K562 (cell line): ENCODE measurements around the gene PRM1. TPM values are rescaled to one million over a fixed set of nuclear protein-coding genes. Genes with fewer than 3 reads are reported as not detected.
A peak's percentile ranks its signal among the peaks of the same experiment; 100 is the strongest.

Source experiments
- BHLHE40 ChIP-seq: IDR thresholded peaks from 2 replicates; pipeline ENCODE4 v1.6.1; 2011; ENCODE audit warnings: low read length, improper control_type of control experiment
- DIDO1 ChIP-seq: fragments of 450-650 bp; IDR thresholded peaks from 2 replicates; pipeline ENCODE4 v1.6.1; 2016; ENCODE audit warnings: low read depth, missing biosample characterization, missing genetic modification characterization
- ETV5 ChIP-seq: sonication (generic); formaldehyde crosslinking; IDR thresholded peaks from 2 replicates; pipeline ENCODE4 v1.4.0; 2020; ENCODE audit warnings: low read depth, mild to moderate bottlenecking, missing genetic modification reagents
- FOXK2 ChIP-seq, 2 experiments: fragments of 450-650 bp; IDR thresholded peaks in 1 of 2; conservative IDR thresholded peaks in 1 of 2; 2 replicates each; pipeline ENCODE4 v1.6.1; 2016; ENCODE audit warnings: low read depth in 2 of 2, mild to moderate bottlenecking in 1 of 2
- FOXP1 ChIP-seq: sonication (generic); formaldehyde crosslinking; IDR thresholded peaks from 2 replicates; pipeline ENCODE4 v1.8.0; 2022; ENCODE audit warnings: mild to moderate bottlenecking, missing genetic modification reagents
- NCOA1 ChIP-seq: fragments of 450-650 bp; IDR thresholded peaks from 2 replicates; pipeline ENCODE4 v1.6.1; 2016; ENCODE audit warnings: low read depth
- PCBP2 ChIP-seq: fragments of 200-400 bp; formaldehyde crosslinking; IDR thresholded peaks from 2 replicates; pipeline ENCODE4 v1.6.1; 2018; ENCODE audit warnings: low read length, low read depth, mild to moderate bottlenecking, moderate library complexity; ENCODE audit not compliant: poor library complexity, severe bottlenecking
- RBM39 ChIP-seq: fragments of 200-400 bp; formaldehyde crosslinking; optimal IDR thresholded peaks from 2 replicates; pipeline ENCODE3; 2018; ENCODE audit warnings: low read depth, low read length
- SNIP1 ChIP-seq: fragments of 450-650 bp; IDR thresholded peaks from 2 replicates; pipeline ENCODE4 v1.7.1; 2017; ENCODE audit warnings: low read depth, mild to moderate bottlenecking
- TAF9B ChIP-seq: fragments of 450-650 bp; IDR thresholded peaks from 2 replicates; pipeline ENCODE4 v1.6.1; 2018; ENCODE audit warnings: mild to moderate bottlenecking; ENCODE audit not compliant: partially characterized antibody
- TARDBP ChIP-seq: fragments of 450-650 bp; IDR thresholded peaks from 2 replicates; pipeline ENCODE4 v1.6.1; 2016
- ZKSCAN3 ChIP-seq: fragments of 250-450 bp; sonication (Bioruptor Pico); IDR thresholded peaks from 2 replicates; pipeline ENCODE4 v1.4.0; 2020
- ZNF12 ChIP-seq: sonication (generic); formaldehyde crosslinking; IDR thresholded peaks from 2 replicates; pipeline ENCODE4 v1.4.0; 2020; ENCODE audit warnings: mild to moderate bottlenecking, missing genetic modification reagents
- ZNF263 ChIP-seq: sonication (generic); formaldehyde crosslinking; IDR thresholded peaks from 2 replicates; pipeline ENCODE4 v1.8.0; 2022; ENCODE audit warnings: mild to moderate bottlenecking, missing genetic modification reagents, borderline replicate concordance
- polyA plus RNA-seq, 8 experiments: library from polyadenylated mRNA; depleted of rRNA in 4 of 8; stranded (reverse) in 5 of 8; unstranded in 3 of 8; fragments of >200 nt; fragmentation: Nextera tagmentation in 2 of 8; fragmentation: Illumina TruSeq in 1 of 8; extraction: Ambion mirVana in 2 of 8; extraction: Trizol in 1 of 8; gene quantifications; 2 replicates each; pipeline versions ENCODE4 v1.2.1 to v1.2.3, GENCODE V29; 2011 to 2014; ENCODE audit warnings: inconsistent platforms in 1 of 8, missing spikeins in 1 of 8
- total RNA-seq, 7 experiments: library from RNA; depleted of rRNA in 6 of 7; stranded (reverse); fragments of >200 nt in 6 of 7; fragmentation: Illumina TruSeq in 2 of 7; extraction: Trizol in 2 of 7; gene quantifications; 2 replicates each; pipeline versions ENCODE4 v1.2.1 to v1.2.3, GENCODE V29; 2011 to 2021; ENCODE audit warnings: low replicate concordance in 1 of 7
- TF ChIP-seq, protein P1 (sequence below): fragments of 250-450 bp; sonication (Bioruptor Pico); IDR thresholded peaks from 2 replicates; pipeline ENCODE4 v1.4.0; 2020; ENCODE audit warnings: mild to moderate bottlenecking, moderate library complexity, borderline replicate concordance
- TF ChIP-seq, protein P2 (sequence below): fragments of 450-650 bp; conservative IDR thresholded peaks from 2 replicates; pipeline ENCODE4 v1.6.1; 2016; ENCODE audit warnings: missing genetic modification characterization, low read depth, mild to moderate bottlenecking, missing compliant biosample characterization, moderate library complexity
- TF ChIP-seq, protein P3 (sequence below): fragments of 250-450 bp; sonication (Bioruptor Pico); IDR thresholded peaks from 2 replicates; pipeline ENCODE4 v1.4.0; 2020
- TF ChIP-seq, protein P4 (sequence below), 2 experiments: fragments of 150-350 bp in 1 of 2; IDR thresholded peaks; 2 replicates each; pipeline ENCODE4 v1.6.1; 2012 to 2016; ENCODE audit warnings: low read depth in 2 of 2, low read length in 2 of 2, mild to moderate bottlenecking in 1 of 2, moderate library complexity in 1 of 2

Gene PRM1
- total and polyA plus RNA-seq, 9 of the 15 experiments (the other 6 are each of a cell fraction or from before 2014, with no cell fraction given) = not detected

DNA sequence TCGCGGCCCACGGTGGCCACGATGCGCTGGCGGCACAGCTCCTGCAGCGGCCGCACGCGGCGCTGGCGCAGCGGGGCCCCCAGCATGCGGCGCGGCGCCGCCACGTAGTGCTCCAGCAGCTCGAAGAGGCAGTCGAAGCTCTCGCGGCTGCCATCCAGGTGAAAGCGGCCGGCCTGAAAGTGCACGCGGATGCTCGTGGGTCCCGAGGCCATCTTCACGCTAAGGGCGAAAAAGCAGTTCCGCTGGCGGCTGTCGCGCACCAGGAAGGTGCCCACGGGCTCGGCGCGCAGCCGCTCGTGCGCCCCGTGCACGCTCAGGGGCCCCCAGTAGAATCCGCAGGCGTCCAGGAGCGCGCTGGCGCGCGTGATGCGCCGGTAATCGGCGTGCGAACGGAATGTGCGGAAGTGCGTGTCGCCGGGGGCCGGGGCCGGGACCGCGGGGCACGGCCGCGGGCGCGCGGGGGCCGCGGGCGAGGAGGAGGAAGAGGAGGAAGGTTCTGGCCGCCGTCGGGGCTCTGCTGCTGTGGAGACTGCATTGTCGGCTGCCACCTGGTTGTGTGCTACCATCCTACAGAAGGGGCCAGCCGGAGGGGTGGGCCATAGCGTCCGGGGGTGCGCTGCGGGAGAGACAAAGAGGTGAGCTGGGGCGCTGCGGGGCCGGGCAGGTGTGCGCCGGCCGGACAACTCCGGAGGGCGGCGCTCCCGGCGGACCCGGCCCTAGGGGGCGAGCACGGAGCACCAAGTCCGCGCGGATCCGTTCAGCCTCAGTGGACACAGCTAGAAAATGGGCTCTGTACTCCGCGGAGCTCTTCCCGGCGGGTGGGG lies 26.0 kb downstream of the PRM1 start (continued):
- TF ChIP-seq, protein P1, sequence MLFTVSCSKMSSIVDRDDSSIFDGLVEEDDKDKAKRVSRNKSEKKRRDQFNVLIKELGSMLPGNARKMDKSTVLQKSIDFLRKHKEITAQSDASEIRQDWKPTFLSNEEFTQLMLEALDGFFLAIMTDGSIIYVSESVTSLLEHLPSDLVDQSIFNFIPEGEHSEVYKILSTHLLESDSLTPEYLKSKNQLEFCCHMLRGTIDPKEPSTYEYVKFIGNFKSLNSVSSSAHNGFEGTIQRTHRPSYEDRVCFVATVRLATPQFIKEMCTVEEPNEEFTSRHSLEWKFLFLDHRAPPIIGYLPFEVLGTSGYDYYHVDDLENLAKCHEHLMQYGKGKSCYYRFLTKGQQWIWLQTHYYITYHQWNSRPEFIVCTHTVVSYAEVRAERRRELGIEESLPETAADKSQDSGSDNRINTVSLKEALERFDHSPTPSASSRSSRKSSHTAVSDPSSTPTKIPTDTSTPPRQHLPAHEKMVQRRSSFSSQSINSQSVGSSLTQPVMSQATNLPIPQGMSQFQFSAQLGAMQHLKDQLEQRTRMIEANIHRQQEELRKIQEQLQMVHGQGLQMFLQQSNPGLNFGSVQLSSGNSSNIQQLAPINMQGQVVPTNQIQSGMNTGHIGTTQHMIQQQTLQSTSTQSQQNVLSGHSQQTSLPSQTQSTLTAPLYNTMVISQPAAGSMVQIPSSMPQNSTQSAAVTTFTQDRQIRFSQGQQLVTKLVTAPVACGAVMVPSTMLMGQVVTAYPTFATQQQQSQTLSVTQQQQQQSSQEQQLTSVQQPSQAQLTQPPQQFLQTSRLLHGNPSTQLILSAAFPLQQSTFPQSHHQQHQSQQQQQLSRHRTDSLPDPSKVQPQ (CRISPR knock-in tag) = no peak
- TF ChIP-seq TARDBP (no peak), SNIP1 (no peak), ETV5 (peak; percentile 54; the same call in 1 of the 2 replicates), PCBP2 (no peak), TAF9B (no peak), ZNF263 (CRISPR knock-in tag) (peak; percentile 98), RBM39 (no peak), ZNF12 (CRISPR knock-in tag) (no peak), ZKSCAN3 (no peak), NCOA1 (no peak), DIDO1 (tag) (no peak), FOXP1 (CRISPR knock-in tag) (peak; percentile 100), BHLHE40 (peak; percentile 36; the same call in 1 of the 2 replicates), FOXK2 (conservative IDR thresholded peaks at IDR 0.05 in 1 of 2, IDR thresholded peaks at IDR 0.05 in 1 of 2; ENCODE audit: low read depth in 2 of 2) (no peak)
- TF ChIP-seq, protein P2, sequence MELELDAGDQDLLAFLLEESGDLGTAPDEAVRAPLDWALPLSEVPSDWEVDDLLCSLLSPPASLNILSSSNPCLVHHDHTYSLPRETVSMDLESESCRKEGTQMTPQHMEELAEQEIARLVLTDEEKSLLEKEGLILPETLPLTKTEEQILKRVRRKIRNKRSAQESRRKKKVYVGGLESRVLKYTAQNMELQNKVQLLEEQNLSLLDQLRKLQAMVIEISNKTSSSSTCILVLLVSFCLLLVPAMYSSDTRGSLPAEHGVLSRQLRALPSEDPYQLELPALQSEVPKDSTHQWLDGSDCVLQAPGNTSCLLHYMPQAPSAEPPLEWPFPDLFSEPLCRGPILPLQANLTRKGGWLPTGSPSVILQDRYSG (tag) = peak; percentile 81; the same call in 1 of the 2 replicates
- TF ChIP-seq, protein P3, sequence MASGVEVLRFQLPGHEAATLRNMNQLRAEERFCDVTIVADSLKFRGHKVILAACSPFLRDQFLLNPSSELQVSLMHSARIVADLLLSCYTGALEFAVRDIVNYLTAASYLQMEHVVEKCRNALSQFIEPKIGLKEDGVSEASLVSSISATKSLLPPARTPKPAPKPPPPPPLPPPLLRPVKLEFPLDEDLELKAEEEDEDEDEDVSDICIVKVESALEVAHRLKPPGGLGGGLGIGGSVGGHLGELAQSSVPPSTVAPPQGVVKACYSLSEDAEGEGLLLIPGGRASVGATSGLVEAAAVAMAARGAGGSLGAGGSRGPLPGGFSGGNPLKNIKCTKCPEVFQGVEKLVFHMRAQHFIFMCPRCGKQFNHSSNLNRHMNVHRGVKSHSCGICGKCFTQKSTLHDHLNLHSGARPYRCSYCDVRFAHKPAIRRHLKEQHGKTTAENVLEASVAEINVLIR = 0 out of 2 replicates have a peak, but pooled peaks have one; percentile 46
- TF ChIP-seq, protein P4, sequence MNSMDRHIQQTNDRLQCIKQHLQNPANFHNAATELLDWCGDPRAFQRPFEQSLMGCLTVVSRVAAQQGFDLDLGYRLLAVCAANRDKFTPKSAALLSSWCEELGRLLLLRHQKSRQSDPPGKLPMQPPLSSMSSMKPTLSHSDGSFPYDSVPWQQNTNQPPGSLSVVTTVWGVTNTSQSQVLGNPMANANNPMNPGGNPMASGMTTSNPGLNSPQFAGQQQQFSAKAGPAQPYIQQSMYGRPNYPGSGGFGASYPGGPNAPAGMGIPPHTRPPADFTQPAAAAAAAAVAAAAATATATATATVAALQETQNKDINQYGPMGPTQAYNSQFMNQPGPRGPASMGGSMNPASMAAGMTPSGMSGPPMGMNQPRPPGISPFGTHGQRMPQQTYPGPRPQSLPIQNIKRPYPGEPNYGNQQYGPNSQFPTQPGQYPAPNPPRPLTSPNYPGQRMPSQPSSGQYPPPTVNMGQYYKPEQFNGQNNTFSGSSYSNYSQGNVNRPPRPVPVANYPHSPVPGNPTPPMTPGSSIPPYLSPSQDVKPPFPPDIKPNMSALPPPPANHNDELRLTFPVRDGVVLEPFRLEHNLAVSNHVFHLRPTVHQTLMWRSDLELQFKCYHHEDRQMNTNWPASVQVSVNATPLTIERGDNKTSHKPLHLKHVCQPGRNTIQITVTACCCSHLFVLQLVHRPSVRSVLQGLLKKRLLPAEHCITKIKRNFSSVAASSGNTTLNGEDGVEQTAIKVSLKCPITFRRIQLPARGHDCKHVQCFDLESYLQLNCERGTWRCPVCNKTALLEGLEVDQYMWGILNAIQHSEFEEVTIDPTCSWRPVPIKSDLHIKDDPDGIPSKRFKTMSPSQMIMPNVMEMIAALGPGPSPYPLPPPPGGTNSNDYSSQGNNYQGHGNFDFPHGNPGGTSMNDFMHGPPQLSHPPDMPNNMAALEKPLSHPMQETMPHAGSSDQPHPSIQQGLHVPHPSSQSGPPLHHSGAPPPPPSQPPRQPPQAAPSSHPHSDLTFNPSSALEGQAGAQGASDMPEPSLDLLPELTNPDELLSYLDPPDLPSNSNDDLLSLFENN (IDR thresholded peaks at IDR 0.05; ENCODE audit: low read depth in 2 of 2, low read length in 2 of 2) = no peak
